ENCODE measurements around the gene SMTNL2.
"Not testable (repeated sequence)": the region's sequence is repeated elsewhere in the genome, so short reads cannot be mapped to it uniquely, and the experiment has no call there.

The SMTNL2 gene

GRCh38 chr17:4605826-4606225 lies 21.5 kb downstream of the SMTNL2 start:
- DNase-seq, result no peak

GRCh38 chr17:4607261-4607741 lies 23.0 kb downstream of the SMTNL2 start:
- DNase-seq, result no peak

GRCh38 chr17:4607773-4608187 lies 23.5 kb downstream of the SMTNL2 start:
- peak; percentile 10 for DNase-seq

GRCh38 chr17:4609761-4610160 lies 25.4 kb downstream of the SMTNL2 start:
- DNase-seq, result no peak

GRCh38 chr17:4610162-4610561 lies 25.8 kb downstream of the SMTNL2 start:
- no peak for DNase-seq

- no peak for DNase-seq
Measured at GRCh38 chr17:4610656-4611055, 26.3 kb downstream of the SMTNL2 start.

GRCh38 chr17:4616476-4616875 lies 32.1 kb downstream of the SMTNL2 start:
- DNase-seq, result peak; percentile 79

- DNase-seq, result no peak
Measured at GRCh38 chr17:4617090-4617489, 32.8 kb downstream of the SMTNL2 start.

- no peak for DNase-seq
Measured at GRCh38 chr17:4617590-4618351, 33.4 kb downstream of the SMTNL2 start.

GRCh38 chr17:4620531-4621101 lies 36.3 kb downstream of the SMTNL2 start:
- no peak for DNase-seq

GRCh38 chr17:4622375-4622774 lies 38.0 kb downstream of the SMTNL2 start:
- no peak for DNase-seq

- DNase-seq, result no peak
Measured at GRCh38 chr17:4623249-4623648, 38.9 kb downstream of the SMTNL2 start.

GRCh38 chr17:4624451-4624911 lies 40.2 kb downstream of the SMTNL2 start:
- not testable (repeated sequence) for DNase-seq

- DNase-seq, result peak; percentile 9
Measured at GRCh38 chr17:4625181-4625617, 40.9 kb downstream of the SMTNL2 start.

- no peak for DNase-seq
Measured at GRCh38 chr17:4626734-4627256, 42.5 kb downstream of the SMTNL2 start.

- DNase-seq, result no peak
Measured at GRCh38 chr17:4631431-4631830, 47.1 kb downstream of the SMTNL2 start.

GRCh38 chr17:4631836-4632580 lies 47.7 kb downstream of the SMTNL2 start:
- DNase-seq, result no peak

- DNase-seq, result no peak
Measured at GRCh38 chr17:4632581-4632920, 48.2 kb downstream of the SMTNL2 start.

GRCh38 chr17:4633643-4634042 lies 49.3 kb downstream of the SMTNL2 start:
- DNase-seq, result no peak

- DNase-seq, result no peak
Measured at GRCh38 chr17:4634976-4635375, 50.6 kb downstream of the SMTNL2 start.

- peak; percentile 26 for DNase-seq
Measured at GRCh38 chr17:4635823-4636375, 51.6 kb downstream of the SMTNL2 start.

- DNase-seq, result no peak
Measured at GRCh38 chr17:4636474-4637100, 52.3 kb downstream of the SMTNL2 start.

- not testable (repeated sequence) for DNase-seq
Measured at GRCh38 chr17:4638766-4639165, 54.4 kb downstream of the SMTNL2 start.
